ENCODE measurements around the gene SLC6A19.
"Not testable (repeated sequence)": the region's sequence is repeated elsewhere in the genome, so short reads cannot be mapped to it uniquely, and the experiment has no call there.

The SLC6A19 gene

GRCh38 chr5:1201327-1202025 lies at the start of gene SLC6A19:
TSS of gene SLC6A19 (plus strand) at chr5:1201595. CDS start at chr5:1201651, 56 bp downstream.
- no peak for DNase-seq

DNA sequence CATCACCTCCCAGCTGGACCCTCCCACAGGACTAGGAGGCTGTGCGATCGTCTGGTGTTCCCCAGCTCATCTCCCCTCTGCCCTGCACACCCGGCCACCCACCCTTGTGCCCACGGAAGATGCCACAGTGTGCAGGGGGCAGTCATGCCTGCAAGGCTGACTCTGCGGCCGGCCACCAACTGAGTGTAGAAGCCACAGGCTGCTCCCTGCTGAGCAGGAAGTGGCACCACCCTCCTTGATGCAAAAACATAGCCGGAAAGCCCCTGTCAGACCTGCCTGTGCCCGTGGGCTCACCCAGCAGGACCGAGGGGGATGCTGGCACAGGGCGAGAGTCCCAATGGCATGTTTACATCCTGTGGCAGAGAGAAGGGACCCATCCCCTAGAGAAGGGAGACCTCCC lies 49.2 kb upstream of the SLC6A19 start:
- no peak for DNase-seq

DNA sequence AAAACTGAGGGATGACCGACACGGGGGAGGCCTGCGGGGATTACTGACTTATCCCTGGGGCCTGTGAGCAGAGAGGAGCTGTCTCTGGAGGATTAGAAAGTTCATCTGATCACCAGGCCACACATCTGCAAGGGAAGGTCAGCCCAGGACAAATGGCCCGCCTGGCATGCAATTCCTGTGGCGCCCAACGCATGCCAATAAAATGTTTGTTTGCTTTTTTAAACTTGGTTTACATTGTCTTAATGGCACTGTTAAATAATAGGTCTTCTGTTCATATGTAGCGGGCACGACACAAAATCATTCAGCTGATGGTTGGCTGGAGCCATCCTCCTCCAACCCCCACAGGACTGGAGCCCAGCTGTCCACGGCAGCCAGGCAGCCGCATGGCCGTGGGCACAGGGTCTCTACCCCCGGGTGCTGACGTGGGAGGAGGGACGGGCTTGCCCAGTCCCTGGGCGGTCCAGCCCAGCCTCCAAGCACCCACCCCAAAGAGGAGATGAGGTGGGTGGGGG lies 48.6 kb upstream of the SLC6A19 start:
- no peak for DNase-seq

GRCh38 chr5:1153428-1153827 lies 48.0 kb upstream of the SLC6A19 start:
- DNase-seq, result no peak

DNA sequence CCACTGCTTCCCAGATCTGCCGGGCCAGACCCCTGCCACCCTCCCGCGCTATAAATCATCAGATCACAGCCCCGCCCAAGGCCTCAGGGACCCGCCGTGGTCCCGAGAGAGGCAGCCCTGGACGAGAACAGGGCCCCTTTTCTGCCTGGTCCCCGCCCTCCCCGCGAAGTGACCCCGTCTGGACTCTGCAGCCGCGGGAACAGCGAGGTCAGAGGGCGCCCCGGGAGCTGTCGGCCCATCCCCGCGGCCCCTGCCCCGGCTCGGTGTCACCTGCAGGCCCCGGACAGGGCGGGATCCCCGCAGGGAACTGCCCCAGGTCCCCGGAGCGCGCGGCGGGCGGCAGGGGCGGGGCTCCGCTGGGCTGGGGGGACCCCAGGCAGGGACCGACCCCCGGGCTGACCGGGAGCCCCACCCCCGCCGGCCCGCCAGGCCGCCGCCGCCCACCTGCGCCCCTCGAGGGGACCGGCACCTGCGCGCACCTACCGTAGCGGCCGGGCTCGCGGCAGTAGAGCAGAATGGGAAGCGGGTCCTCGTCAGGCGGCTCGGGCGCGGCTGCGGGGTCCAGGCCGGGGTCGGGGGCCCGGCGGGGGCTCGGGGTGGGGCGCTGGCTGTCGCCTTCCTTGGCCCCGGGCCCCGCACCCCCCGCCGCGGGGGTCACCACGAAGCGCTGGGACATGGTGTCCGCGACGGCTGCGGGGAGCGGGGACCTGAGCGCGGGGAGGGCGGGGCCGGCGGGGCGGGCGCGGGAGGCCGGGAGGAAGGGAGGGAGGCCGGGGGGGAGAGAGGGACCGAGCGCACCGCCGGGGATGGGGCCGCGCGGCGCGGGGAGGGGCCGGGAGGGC lies 46.0 kb upstream of the SLC6A19 start:
- DNase-seq, result no peak

DNA sequence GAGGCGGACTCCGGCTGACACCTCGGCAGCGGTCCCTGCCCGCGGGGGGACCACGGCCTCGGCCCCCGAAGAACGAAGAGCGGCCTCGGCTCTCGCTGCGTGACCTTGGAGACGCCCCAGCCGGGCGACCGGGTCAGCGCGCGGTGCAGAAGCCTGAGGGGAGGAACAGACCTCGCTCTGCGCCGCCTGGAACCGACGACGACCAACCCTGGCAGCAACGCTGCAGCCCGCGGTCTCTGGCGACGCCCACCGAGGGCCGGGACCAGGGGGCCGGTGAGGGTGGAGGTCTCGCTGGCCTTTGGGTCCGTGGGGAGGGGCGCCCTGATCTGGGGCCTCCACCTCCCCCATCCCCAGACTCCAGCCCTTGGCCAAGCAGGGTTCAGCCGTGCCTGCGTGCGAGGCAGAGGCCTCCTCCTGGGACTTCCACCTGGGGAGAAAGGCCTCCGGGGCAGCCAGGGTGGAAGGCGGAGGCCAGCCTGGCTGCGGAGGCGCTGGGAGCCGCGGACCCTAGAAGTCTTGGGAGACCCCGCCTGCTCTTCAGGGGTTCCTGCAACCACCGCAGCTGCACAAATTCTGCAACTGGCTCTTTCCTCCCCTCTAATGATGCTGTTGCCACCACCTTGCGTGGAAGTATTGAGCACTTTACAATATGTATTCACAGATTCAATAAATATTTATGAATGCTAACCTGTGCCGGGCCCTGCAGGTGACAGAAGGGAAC lies 45.2 kb upstream of the SLC6A19 start:
- no peak for DNase-seq

DNA sequence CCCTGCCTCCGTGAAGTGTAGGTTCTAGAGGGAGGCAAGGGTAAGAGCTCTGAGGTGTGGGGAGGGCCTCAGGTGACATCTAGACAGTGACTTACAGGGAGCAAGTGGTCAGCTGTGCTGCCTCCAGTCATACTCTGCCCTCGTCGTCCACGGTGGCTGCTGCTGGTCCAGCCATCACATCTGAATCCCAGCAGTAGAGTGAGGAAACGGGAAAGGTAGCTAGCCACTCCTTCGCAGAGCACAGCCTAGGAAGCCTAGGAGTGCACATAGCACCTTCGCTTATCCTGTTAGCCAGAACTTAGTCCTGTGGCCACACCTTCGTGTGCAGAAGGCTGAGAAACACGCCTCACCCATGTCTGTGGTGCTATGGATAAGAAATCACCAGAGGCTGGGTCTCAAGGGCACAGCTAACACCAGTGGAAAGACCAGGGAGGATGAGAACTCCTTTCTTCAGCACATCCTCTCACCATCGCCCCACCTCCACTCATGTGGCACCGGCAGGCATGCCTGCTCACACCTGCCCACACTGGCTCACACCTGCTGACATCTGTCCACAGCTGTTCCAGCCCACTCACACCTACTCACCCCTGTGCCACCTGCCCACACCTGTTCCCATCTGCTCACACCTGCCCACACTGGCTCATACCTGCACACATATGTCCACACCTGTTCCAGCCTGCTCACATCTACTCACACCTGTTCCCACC lies 44.5 kb upstream of the SLC6A19 start:
- no peak for DNase-seq

GRCh38 chr5:1157461-1157986 lies 43.9 kb upstream of the SLC6A19 start:
- not testable (repeated sequence) for DNase-seq

DNA sequence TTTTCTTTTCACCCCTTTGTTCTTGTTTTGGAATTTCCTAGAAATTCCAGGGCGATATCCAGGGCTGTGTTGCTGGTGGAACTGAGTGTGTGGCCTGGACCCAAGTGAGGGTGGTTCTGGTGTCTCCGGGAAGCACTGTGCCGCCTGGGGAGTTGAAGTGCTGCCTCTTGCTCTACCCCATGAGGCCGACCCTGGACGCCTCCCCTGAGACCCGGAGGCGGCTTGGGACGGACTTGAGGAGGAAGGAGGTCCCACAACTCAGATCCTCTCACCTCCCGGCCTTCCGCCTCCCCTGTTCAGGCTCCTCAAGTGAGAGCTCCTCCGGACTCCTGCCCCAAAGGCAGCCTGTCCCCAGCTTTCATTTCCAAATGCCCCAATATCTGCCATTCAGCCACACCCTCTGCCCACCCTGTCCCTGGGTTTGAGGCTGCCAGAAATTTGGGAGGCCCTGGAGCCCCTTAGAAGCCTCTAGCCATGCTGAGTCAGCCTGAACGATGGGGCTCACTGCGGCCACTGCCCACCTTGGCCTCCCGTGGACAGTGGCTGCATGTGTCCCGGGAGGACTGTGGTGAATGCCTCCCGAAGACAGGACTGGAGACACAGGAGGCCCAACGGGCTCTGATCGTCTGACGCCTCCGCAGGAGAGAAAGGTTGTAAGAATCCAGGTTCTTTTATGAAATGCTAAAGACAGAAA lies 42.6 kb upstream of the SLC6A19 start:
- DNase-seq, result no peak

- DNase-seq, result no peak
These were observed 42.1 kb upstream of the SLC6A19 start for GRCh38 chr5:1159341-1159675.

GRCh38 chr5:1159774-1160406 lies 41.5 kb upstream of the SLC6A19 start:
- no peak for DNase-seq

DNA sequence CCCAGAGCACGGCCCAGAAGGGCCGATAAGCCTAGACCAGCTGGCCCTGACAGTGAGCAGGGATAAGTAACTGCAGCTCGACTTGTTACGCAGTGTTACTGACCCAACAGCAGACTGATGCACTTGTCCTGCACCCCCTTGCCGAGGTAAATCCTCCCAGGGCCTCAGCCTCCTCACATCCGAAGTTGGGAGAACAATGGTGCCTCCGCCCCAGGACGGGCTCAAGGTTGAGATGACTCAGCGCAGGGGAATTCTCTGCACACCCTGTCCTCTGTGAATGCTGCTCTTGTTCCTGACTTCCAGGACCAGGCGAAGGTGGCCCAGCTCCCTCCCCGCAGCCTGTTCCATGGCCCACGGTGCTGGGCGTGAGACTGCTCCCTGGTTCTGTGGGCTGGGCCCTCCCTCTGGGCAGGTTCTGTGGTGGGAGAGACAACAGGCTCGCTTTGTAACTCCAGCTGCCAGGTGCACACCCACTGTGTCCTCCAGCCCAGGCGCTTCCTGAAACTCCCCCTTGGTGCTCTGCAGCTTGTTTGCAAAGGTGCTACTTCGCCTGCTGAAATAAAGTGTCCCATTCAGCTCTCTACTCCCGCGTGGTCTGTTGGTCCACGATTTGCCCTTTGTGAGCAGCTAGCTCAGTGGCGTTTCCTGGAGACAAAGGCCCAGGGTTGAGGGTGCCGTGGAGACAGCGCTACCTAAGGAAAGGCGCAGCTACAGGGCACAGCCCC lies 40.1 kb upstream of the SLC6A19 start:
- DNase-seq, result no peak

DNA sequence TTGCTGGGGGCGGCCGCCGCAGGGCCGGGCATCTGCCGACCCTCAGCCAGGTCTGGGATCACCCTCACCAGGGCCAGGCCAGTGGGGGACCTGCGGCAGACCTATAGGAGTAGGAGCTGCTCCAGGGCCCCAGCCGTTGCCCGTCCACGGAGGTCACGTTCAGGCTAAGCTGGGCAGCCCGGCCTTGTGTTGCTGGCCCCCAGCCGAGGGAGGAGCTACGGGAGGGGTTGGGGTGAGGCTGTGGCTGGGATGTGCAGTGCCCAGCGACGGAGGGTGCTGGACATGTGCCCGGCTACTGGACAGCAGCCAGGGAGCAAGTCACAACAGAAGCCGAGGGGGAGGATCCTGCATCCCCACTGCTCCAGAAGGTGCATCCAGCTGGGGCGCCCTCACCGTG lies 39.6 kb upstream of the SLC6A19 start:
- DNase-seq, result no peak

GRCh38 chr5:1162276-1162675 lies 39.1 kb upstream of the SLC6A19 start:
- DNase-seq, result no peak

- DNase-seq, result no peak
These were observed 38.6 kb upstream of the SLC6A19 start for GRCh38 chr5:1162751-1163150.

DNA sequence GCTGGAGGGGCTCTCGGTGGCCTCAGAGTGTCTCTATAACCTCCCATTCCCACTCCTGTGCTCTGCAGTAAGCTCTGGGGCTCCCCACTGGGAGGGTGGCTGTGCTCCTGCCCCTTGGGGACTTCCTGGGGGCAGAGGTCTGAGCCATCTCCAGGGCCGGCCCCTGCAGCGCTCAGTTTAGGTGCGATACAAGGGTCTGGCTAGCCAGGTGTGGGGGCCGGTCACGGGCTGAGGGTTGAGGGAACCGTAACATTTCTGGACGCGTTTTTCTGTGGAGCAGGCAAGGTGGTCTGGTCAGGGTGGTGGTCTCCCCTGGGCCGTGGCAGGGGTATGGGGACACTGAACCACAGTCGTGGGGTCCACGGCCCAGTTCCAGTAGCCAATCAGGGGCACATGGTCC lies 38.0 kb upstream of the SLC6A19 start:
- no peak for DNase-seq

GRCh38 chr5:1163879-1164278 lies 37.5 kb upstream of the SLC6A19 start:
- no peak for DNase-seq

DNA sequence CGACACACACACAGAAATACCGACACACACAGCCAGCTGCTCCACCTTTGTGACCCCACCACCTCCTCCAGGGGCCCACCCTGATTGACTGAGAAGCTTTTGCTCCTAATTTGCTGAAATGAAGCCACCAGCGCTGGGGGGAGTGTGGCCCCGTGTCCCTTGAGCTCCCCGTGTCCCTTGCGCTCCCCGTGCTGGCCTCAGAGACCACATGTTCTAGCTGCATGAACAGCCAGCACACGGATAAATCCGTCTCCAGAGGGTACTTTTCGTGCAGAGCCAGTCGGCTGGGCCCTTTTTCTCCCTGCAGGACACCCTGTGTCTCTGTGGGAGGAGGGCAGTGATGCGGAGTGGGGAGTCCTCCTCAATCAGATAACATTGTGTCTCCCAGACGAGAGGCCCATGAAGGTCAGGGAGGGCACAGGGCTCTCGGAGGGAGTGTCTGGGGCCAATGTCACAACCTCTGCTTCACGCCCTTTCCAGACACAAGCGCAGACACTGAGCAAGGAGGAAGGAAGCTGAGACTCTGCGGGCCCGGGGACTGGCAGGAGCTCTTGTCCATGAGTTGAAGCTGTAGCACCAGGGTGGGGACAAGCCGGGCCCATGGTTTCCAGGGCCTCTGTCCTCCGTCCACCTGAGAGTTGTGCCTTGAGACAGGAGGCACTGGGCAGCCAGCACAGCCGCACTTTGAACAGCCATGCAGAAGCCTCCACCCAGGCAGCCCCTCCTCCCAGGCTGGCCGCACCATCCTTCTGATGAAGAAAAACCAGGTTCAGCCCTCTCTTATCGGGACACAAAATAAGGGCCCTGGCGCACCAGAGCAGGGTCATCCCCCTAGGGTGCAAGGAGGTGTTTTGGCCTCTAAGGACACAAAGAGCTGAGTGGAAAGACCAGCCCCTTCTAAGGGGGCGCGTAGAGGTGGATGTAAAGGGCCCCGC lies 36.4 kb upstream of the SLC6A19 start:
- no peak for DNase-seq

- no peak for DNase-seq
These were observed 35.5 kb upstream of the SLC6A19 start for GRCh38 chr5:1165864-1166263.

GRCh38 chr5:1166370-1166769 lies 35.0 kb upstream of the SLC6A19 start:
- DNase-seq, result no peak
